Epithelial cell of esophagus (primary cell): ENCODE measurements around the gene TRIM67.
A peak's percentile ranks its signal among the peaks of the same experiment; 100 is the strongest.

Source experiments
- DNase-seq: peaks from one replicate; pipeline ENCODE4 v3.0.0; 2010; ENCODE audit warnings: low read depth
- H3K4me3 ChIP-seq: 2 replicates; pipeline ENCODE4 v1.5.1; 2011; ENCODE audit warnings: mild to moderate bottlenecking, low read length, control low read depth
- CTCF ChIP-seq: IDR thresholded peaks from 2 replicates; pipeline ENCODE4 v1.5.1; 2011; ENCODE audit warnings: low read depth, mild to moderate bottlenecking, low read length, control low read depth, inconsistent platforms; ENCODE audit not compliant: insufficient read depth; ENCODE audit errors: missing control alignments

TRIM67 gene

DNA sequence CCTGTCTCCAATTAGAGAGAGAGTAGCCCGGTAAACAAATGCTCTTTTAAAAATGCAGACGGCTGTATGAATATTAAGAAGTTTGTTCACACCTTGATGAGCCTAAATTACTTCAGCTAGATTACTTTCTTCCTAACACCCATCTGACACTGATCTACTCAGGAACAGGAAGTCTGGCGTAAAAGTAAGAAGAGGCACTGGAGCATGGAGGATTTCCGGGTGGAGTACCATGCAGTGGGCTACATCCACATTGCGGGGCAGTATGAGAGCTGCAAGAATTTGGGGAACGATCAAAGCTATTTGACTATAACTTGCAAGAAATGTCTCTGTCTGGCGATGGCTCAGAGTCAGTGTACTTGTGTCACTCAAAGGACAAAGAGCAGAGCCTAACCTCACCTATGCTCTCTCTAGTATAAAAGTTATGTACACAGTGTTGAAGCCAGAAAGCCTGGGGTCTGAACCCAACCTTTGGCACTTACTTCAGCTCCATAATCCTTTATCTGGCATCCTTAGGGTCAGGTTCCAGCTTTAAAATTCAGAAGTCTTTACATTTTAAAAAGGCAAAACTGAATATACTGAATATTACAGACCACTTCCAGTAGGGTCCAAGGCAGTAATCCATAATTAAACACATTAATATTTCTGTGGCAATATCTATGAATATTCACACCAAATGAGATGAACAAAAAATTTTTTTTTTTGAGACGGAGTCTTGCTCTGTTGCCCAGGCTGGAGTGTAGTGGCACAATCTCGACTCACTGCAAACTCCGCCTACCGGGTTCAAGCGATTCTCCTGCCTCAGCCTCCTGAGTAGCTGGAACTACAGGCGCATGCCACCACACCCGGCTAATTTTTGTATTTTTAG lies 71.2 kb downstream of the TRIM67 start:
- no peak for TF ChIP-seq CTCF
- no peak for DNase-seq
- no peak overlapping the region for H3K4me3 ChIP-seq

DNA sequence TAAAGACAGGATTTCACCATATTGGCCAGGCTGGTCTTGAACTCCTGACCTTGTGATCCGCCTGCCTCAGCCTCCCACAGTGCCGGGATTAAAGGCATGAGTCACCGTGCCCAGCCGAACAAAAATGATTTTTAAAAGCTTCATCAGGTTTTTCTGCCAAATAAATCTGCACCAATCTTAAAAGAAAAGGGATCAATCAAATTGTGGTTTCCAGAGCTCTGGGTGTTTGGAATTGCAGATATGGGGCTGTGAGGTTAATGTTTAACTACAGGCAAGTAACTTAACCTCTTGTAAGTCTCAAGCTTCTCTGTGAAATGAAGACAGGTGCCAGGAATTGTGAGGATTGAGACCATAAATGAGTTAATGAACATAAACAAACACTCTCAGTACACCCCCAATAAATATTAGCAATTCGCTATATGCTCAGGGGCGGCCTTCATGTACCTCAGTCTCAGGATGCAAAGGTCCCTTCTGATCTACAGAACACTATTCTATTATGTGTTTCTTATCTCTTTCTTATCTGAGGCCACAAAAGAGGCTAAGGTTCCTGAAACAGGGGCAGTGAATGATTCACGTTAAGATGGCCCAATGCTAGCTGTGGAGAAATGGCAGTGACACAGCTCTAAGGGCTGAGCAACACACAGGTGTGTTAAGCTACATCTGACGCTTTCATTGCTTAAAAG lies 72.0 kb downstream of the TRIM67 start:
- no peak overlapping the region for H3K4me3 ChIP-seq
- TF ChIP-seq CTCF = no peak
- peak; percentile 15 for DNase-seq

GRCh38 chr1:231234506-231234905 lies 72.6 kb downstream of the TRIM67 start:
- DNase-seq = no peak
- TF ChIP-seq CTCF = no peak
- no peak overlapping the region for H3K4me3 ChIP-seq

DNA sequence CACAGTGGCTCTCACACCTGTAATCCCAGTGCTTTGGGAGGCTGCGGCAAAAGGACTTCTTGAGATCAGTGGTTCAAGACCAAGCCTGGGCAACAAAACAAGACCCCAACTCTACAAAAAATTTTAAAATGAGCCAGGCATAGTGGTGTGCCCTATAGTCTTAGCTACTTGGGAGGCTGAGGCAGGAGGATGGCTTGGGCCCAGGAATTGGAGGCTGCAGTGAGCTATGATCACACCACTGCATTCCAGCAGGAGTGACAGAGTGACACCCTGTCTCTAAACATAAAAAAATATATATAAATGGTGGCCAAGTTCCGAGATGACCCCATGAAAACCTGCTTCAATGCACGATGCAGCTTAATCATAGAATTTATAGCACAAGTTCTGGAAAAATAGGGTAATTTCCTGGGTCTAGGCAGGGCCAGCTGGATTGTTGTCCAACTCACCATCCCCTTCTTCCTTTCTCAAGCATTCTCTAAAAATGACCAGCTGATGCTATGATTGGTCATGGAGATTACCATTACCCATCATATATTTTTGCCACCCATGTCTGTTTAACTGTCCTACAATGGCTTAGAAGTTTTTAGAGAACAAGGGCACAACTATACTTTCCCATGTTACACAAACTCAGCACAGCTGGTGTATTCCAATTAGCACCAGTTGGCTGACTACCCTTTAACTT lies 73.8 kb downstream of the TRIM67 start:
- no peak for TF ChIP-seq CTCF
- DNase-seq = no peak
- no peak overlapping the region for H3K4me3 ChIP-seq

DNA sequence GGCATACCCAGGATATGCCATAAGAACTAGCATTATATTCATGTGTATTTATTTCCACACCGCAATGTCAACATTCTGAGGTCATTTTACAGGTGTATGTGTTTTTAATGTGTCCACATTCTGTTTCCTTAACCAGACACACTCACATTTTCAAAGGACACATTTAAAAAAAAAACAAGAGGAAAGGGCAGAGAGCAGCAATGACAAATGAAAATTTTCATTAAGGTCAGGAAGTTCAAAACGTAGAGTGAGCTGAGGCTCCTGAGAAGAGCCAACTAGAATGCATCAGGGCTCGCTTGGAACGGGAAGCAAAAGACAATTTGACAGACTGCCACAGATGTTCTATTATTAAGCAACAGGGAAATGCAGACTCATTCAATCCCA lies 74.3 kb downstream of the TRIM67 start:
- DNase-seq = no peak
- no peak for TF ChIP-seq CTCF
- H3K4me3 ChIP-seq = no peak overlapping the region

DNA sequence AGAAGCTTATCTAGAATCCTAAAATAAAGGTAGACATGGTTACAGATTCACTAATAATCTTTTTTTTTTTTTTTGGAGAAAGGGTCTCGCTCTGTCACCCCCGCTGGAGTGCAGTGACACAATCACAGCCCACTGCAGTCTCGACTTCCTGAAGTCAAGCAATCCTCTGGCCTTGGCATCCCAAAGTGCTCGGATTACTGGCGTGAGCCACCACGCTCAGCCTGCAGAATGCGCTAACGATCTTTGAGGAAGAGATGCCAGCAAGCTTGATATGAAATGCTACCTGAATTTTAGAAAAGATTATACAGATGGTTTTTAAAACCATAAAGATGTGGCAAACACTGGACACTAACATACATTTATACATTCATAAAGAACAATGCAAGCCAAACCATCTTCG lies 75.1 kb downstream of the TRIM67 start:
- no peak for TF ChIP-seq CTCF
- no peak overlapping the region for H3K4me3 ChIP-seq
- no peak for DNase-seq

DNA sequence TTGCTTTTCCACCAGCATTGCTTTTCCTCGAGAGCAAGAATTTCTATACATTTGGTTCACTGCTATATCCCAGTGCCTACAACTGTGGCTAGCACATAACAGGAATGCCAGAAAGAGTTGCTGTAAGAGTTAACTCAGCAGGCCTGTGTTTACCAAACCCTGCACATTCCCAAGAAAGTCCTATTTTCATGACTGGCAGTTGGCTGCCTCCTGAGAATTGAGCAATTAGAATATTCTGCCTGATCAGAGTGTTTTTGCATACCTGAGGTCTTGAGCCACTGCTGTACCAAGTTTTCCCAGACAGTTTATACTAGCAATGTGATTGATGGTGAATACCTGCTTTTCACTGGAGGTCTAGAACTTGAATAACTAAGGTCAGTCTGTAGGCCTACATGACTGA lies 76.4 kb downstream of the TRIM67 start:
- no peak for TF ChIP-seq CTCF
- H3K4me3 ChIP-seq = no peak overlapping the region
- no peak for DNase-seq
